HL-60/S4 treated with phorbol 12-myristate 13-acetate at 8.2 ng/mL for 4 days and 3 days (cell line): ENCODE measurements around the gene DUS2.
"Not testable (repeated sequence)": the region's sequence is repeated elsewhere in the genome, so short reads cannot be mapped to it uniquely, and the experiment has no call there.

Source experiments
- in situ Hi-C: fragments of 300-500 bp; cut with MboI; formaldehyde crosslinking; loops from 2 replicates; pipeline ENCODE4 v1.15.0; 2022; ENCODE audit warnings: low sequenced_read_pairs

Gene DUS2

DNA sequence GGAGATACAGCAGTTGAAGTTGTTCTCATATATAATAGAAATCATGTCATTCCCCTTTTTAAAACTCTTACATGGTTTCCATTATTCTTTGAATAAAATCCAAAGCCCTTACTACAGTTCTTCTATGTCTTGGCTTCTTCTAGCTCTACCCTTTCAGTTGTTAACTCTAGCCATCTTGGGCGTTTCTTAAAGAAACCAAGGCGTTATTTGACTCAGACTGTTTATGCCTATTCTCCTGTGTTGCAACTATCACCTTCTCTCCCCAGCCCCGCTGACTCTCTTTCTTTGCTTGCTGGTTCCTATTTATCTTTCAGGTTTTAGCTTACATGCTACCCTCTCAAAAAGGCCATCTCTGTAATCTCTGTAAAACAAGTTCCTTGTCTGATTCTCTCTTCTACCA, 94.8 kb downstream of the DUS2 start:
- in situ Hi-C loops: no loop called here

DNA sequence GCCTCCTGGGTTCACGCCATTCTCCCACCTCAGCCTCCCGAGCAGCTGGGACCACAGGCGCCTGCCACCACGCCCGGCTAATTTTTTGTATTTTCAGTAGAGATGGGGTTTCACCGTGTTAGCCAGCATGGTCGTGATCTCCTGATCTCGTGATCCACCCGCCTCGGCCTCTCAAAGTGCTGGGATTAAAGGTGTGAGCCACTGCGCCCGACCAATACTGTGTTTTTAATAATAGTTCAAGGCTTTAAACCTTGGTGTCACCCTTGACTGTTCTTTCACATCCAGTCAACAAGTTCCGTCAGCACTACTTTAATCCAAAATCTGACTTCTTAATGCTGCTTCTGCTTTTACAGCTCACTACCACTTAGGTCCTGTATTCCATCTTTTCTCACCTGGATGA, 95.9 kb downstream of the DUS2 start:
- in situ Hi-C loops: not testable (repeated sequence)

DNA sequence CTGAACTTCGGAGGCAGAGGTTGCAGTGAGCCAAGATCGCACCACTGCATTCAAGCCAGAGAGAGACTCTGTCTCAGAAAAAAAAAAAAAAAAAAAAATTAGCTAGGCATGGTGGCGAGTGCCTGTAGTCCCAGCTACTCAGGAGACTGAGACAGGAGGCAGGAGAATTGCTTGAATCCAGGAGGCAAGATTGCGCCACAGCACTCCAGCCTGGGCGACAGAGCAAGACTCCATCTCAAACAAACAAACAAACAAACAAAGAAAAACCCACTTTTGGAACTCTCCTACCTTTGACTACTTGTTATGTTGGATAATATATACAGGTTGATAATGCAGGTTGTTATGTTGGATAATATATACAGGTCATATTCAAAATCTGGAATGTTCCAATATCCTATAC, 97.4 kb downstream of the DUS2 start:
- in situ Hi-C loops: not testable (repeated sequence)

DNA sequence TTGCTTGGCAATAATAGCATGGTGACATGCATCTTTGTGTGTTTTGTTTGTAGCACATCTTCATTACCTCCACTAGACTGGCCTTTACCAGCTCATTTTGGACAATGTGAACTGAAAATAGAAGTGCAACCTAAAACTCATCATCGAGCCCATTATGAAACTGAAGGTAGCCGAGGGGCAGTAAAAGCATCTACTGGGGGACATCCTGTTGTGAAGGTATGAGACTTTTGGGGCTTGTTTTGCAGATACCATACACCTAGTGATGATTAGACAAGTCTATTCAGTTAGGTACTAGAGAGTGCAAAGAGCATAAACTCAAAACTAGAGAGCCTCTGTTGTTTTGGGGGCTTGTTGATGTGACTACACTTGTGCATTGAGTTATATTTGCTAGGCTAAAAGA, 103.3 kb downstream of the DUS2 start:
- in situ Hi-C loops: no loop called here

DNA sequence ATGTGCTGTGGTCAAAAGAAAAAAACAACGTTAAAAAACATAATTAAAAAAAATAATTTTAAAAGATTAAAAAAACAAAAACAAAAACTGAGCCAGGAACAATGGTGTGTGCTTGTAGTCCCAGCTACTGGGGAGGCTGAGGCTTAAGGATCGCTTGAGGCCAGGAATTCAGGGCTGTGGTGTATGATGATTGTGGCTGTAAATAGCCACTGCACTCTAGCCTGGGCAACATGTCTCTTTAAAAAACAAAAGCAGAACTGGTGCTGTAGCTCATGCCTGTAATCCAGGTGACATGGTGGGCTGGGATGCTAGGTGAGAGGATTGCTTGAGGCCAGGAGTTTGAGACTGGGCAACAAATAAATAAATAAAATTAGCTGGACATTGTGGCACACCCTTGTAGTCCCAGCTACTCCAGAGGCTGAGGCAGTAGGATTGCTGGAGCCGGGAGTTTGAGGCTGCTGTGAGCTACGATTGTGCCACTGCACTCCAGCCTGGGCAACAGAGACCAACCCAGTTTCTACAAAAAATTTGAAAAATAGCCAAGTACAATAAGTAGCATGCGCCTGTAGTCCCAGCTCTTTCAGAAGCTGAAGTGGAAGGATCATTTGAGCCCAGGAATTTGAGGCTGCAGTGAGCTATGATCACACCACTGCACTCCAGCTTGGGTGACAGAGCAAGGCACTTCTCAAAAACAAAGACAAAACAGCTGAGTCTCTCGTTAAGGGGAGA, 105.7 kb downstream of the DUS2 start:
- in situ Hi-C loops: no loop called here
